ENCODE measurements around the gene SLC39A9. TPM values are rescaled to one million over a fixed set of nuclear protein-coding genes. Genes with fewer than 3 reads are reported as not detected.

SLC39A9 gene
- total and polyA plus RNA-seq, 2 experiments from 2014 or later: 33.4 to 109 TPM

DNA sequence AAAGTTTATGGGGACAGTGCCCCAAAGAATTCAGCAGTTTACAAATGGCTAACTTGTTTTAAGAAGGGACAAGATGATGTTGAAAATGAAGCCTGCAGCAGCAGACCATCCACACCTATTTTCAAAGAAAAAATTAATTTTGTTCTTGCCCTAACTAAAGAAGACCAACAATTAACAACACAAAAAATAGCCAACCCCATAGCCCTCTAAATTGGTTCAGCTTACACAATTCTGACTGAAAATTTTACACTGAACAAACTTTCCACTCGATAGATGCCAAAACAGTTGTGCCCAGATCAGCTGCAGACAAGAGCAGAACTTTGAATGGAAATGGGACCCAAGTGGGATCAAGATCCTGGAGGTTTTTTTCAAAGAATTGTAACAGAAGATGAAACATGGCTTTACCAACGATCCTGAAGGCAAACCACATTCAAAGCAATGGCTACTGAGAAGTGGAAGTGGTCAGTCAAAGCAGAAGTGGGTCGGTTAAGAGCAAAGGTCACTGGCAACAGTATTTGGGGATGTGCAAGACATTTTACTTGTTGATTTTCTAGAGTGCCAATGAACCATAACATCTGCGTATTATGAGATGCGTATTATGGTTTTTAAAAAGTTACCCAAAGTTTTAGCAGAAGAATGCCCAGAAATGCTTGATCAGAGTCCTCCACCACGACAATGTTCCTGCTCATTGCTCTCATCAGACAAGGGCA, 30.0 kb downstream of the SLC39A9 start:
- Histone ChIP-seq H4K20me1 (ENCODE audit: insufficient read depth, poor library complexity, severe bottlenecking) (peaks cover 12% of the 10 kb centered on the region), H3K27ac (no peak overlapping the region), H3K79me2 (peaks cover 48% of the 10 kb centered on the region), H2AFZ (no peak overlapping the region), H3K9me2 (replicated peaks; ENCODE audit: insufficient read depth) (no peaks in the 10 kb centered on the region), H3K4me2 (no peak overlapping the region), H3K27me3 (no peaks in the 10 kb centered on the region), H3K4me1 (ENCODE audit: insufficient read depth) (no peaks in the 10 kb centered on the region), H3K9me3 (ENCODE audit: low read depth) (no peaks in the 10 kb centered on the region), H3K36me3 (replicated peaks; ENCODE audit: insufficient read depth, low read depth) (no peaks in the 10 kb centered on the region), H3K4me3 (no peak overlapping the region)
- TF ChIP-seq, protein P1, sequence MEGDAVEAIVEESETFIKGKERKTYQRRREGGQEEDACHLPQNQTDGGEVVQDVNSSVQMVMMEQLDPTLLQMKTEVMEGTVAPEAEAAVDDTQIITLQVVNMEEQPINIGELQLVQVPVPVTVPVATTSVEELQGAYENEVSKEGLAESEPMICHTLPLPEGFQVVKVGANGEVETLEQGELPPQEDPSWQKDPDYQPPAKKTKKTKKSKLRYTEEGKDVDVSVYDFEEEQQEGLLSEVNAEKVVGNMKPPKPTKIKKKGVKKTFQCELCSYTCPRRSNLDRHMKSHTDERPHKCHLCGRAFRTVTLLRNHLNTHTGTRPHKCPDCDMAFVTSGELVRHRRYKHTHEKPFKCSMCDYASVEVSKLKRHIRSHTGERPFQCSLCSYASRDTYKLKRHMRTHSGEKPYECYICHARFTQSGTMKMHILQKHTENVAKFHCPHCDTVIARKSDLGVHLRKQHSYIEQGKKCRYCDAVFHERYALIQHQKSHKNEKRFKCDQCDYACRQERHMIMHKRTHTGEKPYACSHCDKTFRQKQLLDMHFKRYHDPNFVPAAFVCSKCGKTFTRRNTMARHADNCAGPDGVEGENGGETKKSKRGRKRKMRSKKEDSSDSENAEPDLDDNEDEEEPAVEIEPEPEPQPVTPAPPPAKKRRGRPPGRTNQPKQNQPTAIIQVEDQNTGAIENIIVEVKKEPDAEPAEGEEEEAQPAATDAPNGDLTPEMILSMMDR (IDR thresholded peaks at IDR 0.05; ENCODE audit: poor library complexity): no peak
- TF ChIP-seq EZH2 (IDR thresholded peaks at IDR 0.05; ENCODE audit: borderline replicate concordance): no peak
- no peak for TF ChIP-seq EZH2phosphoT487 (IDR thresholded peaks at IDR 0.05; ENCODE audit: low read depth, severe bottlenecking, unreplicated experiment)
- no peak for DNase-seq (ENCODE audit: low spot score)
- WGBS (ENCODE audit: low lambda C conversion rate, missing lambda C conversion rate): 98% methylated on average over 6 of the region's 6 CpGs

DNA sequence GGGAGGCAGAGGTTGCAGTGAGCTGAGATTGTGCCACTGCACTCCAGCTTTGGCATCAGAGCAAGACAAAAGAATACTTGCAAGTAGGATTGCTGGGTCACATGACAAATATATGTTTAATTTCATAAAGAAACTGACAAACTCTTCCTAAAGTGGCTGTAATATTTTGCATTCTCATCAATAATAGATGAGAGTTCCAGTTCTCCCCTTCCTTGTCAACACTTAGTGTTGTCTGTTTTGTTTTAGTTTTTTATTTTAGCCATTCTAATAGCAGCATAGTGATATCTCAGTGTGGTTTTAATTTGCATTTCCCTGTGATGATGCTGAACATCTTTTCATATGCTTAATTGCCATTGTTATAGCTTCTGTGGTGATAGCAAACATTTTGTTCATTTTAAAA, 31.2 kb downstream of the SLC39A9 start:
- H3K79me2 ChIP-seq: peaks cover 53% of the 10 kb centered on the region
- no peaks in the 10 kb centered on the region for H3K9me2 ChIP-seq (replicated peaks; ENCODE audit: insufficient read depth)
- H3K4me3 ChIP-seq: no peak overlapping the region
- no peaks in the 10 kb centered on the region for H3K36me3 ChIP-seq (replicated peaks; ENCODE audit: insufficient read depth, low read depth)
- H4K20me1 ChIP-seq (ENCODE audit: insufficient read depth, poor library complexity, severe bottlenecking): peaks cover 11% of the 10 kb centered on the region
- no peaks in the 10 kb centered on the region for H3K9me3 ChIP-seq (ENCODE audit: low read depth)
- H3K4me1 ChIP-seq (ENCODE audit: insufficient read depth): no peaks in the 10 kb centered on the region
- H3K27ac ChIP-seq: no peak overlapping the region
- no peak overlapping the region for H3K4me2 ChIP-seq
- TF ChIP-seq EZH2phosphoT487 (IDR thresholded peaks at IDR 0.05; ENCODE audit: low read depth, severe bottlenecking, unreplicated experiment) (no peak), EZH2 (IDR thresholded peaks at IDR 0.05; ENCODE audit: borderline replicate concordance) (no peak)
- TF ChIP-seq, protein P1 (IDR thresholded peaks at IDR 0.05; ENCODE audit: poor library complexity): no peak
- DNase-seq (ENCODE audit: low spot score): no peak
- H2AFZ ChIP-seq: no peak overlapping the region
- no peaks in the 10 kb centered on the region for H3K27me3 ChIP-seq

GRCh38 chr14:69430306-69430939, 31.9 kb downstream of the SLC39A9 start:
- DNase-seq (ENCODE audit: low spot score): no peak
- peaks cover 56% of the 10 kb centered on the region for H3K79me2 ChIP-seq
- 62% methylated on average over 1 of the region's 1 CpG for WGBS (ENCODE audit: low lambda C conversion rate, missing lambda C conversion rate)

More at GRCh38 chr14:69430306-69430939, 31.9 kb downstream of the SLC39A9 start:
- Histone ChIP-seq H3K9me3 (ENCODE audit: low read depth) (no peaks in the 10 kb centered on the region), H3K4me1 (ENCODE audit: insufficient read depth) (no peaks in the 10 kb centered on the region), H3K27ac (no peak overlapping the region), H3K4me3 (no peak overlapping the region), H3K4me2 (no peak overlapping the region), H3K9me2 (replicated peaks; ENCODE audit: insufficient read depth) (no peaks in the 10 kb centered on the region), H3K27me3 (no peaks in the 10 kb centered on the region), H4K20me1 (ENCODE audit: insufficient read depth, poor library complexity, severe bottlenecking) (peaks cover 11% of the 10 kb centered on the region), H3K36me3 (replicated peaks; ENCODE audit: insufficient read depth, low read depth) (no peaks in the 10 kb centered on the region), H2AFZ (no peak overlapping the region)
- TF ChIP-seq EZH2 (IDR thresholded peaks at IDR 0.05; ENCODE audit: borderline replicate concordance): no peak
- no peak for TF ChIP-seq EZH2phosphoT487 (IDR thresholded peaks at IDR 0.05; ENCODE audit: low read depth, severe bottlenecking, unreplicated experiment)
- TF ChIP-seq, protein P1 (IDR thresholded peaks at IDR 0.05; ENCODE audit: poor library complexity): no peak

All from hepatocyte (in vitro differentiated cells).